ENCODE results near the gene KCNQ1.

KCNQ1 gene

GRCh38 chr11:2881981-2882375 is 437.2 kb downstream of the KCNQ1 start:
- in situ Hi-C loops (cut with MboI; ENCODE audit: low sequenced_read_pairs), result loop anchor here (25.0 kb wide), 1 partner anchor 695 kb away; no protein-coding TSS in a partner anchor

GRCh38 chr11:2882396-2883110 is 437.7 kb downstream of the KCNQ1 start:
- in situ Hi-C loops (cut with MboI; ENCODE audit: low sequenced_read_pairs), result loop anchor here (25.0 kb wide), 1 partner anchor 695 kb away; no protein-coding TSS in a partner anchor

GRCh38 chr11:2883640-2883978 is 438.8 kb downstream of the KCNQ1 start:
- in situ Hi-C loops (cut with MboI; ENCODE audit: low sequenced_read_pairs), result loop anchor here (25.0 kb wide), 1 partner anchor 696 kb away; no protein-coding TSS in a partner anchor

GRCh38 chr11:2883979-2884815 is 439.4 kb downstream of the KCNQ1 start:
- in situ Hi-C loops (cut with MboI; ENCODE audit: low sequenced_read_pairs), result loop anchor here (25.0 kb wide), 1 partner anchor 697 kb away; no protein-coding TSS in a partner anchor

- in situ Hi-C loops (cut with MboI; ENCODE audit: low sequenced_read_pairs), result loop anchor here (25.0 kb wide), 1 partner anchor 698 kb away; no protein-coding TSS in a partner anchor
Measured at GRCh38 chr11:2885017-2885677, 440.3 kb downstream of the KCNQ1 start.

- in situ Hi-C loops (cut with MboI; ENCODE audit: low sequenced_read_pairs), result loop anchor here (25.0 kb wide), 1 partner anchor 698 kb away; no protein-coding TSS in a partner anchor
Measured at GRCh38 chr11:2885678-2886081, 440.9 kb downstream of the KCNQ1 start, which contains the start of gene CDKN1C. Gene CDKN1C, minus strand, starts transcription at chr11:2885775. Its CDS starts 319 bp downstream, at chr11:2885456.

- in situ Hi-C loops (cut with MboI; ENCODE audit: low sequenced_read_pairs), result loop anchor here (25.0 kb wide), 1 partner anchor 699 kb away; no protein-coding TSS in a partner anchor
Measured at GRCh38 chr11:2886191-2886894, 441.5 kb downstream of the KCNQ1 start.

- in situ Hi-C loops (cut with MboI; ENCODE audit: low sequenced_read_pairs), result loop anchor here (25.0 kb wide), 1 partner anchor 700 kb away; no protein-coding TSS in a partner anchor
Measured at GRCh38 chr11:2886936-2887335, 442.1 kb downstream of the KCNQ1 start.

GRCh38 chr11:2887515-2888195 is 442.8 kb downstream of the KCNQ1 start:
- in situ Hi-C loops (cut with MboI; ENCODE audit: low sequenced_read_pairs), result loop anchor here (25.0 kb wide), 1 partner anchor 700 kb away; no protein-coding TSS in a partner anchor

- in situ Hi-C loops (cut with MboI; ENCODE audit: low sequenced_read_pairs), result loop anchor here (25.0 kb wide), 1 partner anchor 701 kb away; no protein-coding TSS in a partner anchor
Measured at GRCh38 chr11:2888266-2888968, 443.6 kb downstream of the KCNQ1 start.

- in situ Hi-C loops (cut with MboI; ENCODE audit: low sequenced_read_pairs), result loop anchor here (10.0 to 25.0 kb wide), 3 partner anchors 355 to 702 kb away; no protein-coding TSS in a partner anchor
Measured at GRCh38 chr11:2889362-2890273, 444.8 kb downstream of the KCNQ1 start.

GRCh38 chr11:2890466-2891294 is 445.9 kb downstream of the KCNQ1 start:
- in situ Hi-C loops (cut with MboI; ENCODE audit: low sequenced_read_pairs), result loop anchor here (10.0 to 25.0 kb wide), 3 partner anchors 356 to 703 kb away; no protein-coding TSS in a partner anchor

- in situ Hi-C loops (cut with MboI; ENCODE audit: low sequenced_read_pairs), result loop anchor here (10.0 to 25.0 kb wide), 3 partner anchors 357 to 704 kb away; no protein-coding TSS in a partner anchor
Measured at GRCh38 chr11:2891326-2892214, 446.8 kb downstream of the KCNQ1 start.

- in situ Hi-C loops (cut with MboI; ENCODE audit: low sequenced_read_pairs), result loop anchor here (10.0 to 25.0 kb wide), 3 partner anchors 358 to 705 kb away; no protein-coding TSS in a partner anchor
Measured at GRCh38 chr11:2892215-2892966, 447.6 kb downstream of the KCNQ1 start.
